GM18498 (cell line): ENCODE results near the gene GDF10.

ENCODE experiments used
- ATAC-seq: cut with Tn5 transposase; IDR thresholded peaks from one replicate; pipeline ENCODE4 v1.9.1; 2021; ENCODE audit warnings: mild to moderate bottlenecking, moderate library complexity; ENCODE audit not compliant: unreplicated experiment

GDF10 gene

DNA sequence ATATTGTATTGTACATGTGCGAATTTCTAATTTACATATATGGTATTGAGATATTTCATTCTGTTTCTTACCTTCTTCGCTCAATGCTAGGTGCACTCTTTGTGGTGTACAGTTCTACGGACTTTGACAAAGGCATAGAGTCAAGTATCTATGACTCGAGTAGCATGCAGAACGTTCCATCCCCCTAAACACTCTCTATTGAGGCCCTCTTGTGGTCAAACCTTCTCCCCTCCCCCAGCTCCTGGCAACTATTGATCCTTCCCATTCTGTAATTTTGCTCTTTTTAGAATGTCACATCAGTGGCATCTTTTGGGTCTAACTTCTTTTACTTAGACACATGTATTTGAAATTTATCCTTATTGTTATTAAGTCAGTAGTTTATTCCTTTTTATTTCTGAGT is 30.7 kb upstream of the GDF10 start:
- ATAC-seq = no peak

DNA sequence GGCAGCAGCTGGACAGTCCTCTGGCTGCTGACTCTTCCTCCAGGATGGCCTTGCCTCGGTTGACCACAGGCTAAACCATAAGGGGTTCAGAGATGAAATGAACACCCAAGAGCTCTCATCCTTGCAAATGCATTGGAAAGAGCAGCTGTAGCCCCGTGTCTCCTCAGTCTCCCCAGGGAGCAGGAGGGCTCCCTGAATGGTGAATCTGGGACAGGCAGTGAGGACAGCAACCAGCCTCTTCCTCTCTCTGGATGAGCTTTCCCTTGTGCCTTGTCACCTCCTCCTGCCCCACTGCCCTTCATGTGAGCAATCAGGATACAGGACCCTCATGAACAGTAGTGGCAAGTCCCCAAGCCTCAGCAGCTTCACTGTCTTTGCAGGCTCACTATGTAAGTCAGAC is 23.9 kb upstream of the GDF10 start:
- ATAC-seq = no peak

DNA sequence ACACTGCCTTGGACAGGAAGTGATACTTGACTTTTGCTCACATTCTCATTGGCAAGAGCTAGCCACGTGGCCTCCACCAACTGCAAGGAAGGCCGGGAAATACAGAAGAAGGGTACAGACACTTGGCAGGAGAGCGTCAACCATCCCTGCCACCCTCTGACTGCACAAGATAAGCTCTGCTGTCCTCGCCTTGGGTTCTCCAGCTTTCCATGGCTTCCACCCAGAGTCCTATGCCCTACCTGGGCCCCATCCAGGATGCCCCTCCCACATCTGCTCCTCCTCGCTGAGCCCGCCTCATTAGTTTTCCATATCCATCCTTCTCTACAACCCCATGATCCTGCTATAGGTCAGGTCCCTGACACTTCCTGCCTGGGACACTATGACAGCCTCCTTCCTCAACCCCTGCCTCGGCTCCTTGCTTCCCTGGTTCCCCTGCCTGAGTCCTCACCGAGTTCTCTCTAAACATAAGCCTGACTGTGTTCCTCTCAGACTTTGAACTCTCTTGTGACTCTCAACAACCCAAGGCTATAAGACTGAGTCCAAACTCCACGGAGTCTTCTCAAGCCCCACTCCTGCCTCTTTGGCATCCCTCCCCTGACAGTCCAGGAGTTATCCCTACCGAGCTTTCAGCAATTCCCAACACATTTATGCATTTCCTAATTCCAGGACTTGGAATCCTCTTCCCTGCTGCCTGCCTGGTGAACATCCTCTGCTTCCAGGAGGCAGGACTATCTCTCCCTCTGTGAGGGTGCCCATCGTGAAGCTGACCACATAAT is 23.2 kb upstream of the GDF10 start:
- no peak for ATAC-seq

DNA sequence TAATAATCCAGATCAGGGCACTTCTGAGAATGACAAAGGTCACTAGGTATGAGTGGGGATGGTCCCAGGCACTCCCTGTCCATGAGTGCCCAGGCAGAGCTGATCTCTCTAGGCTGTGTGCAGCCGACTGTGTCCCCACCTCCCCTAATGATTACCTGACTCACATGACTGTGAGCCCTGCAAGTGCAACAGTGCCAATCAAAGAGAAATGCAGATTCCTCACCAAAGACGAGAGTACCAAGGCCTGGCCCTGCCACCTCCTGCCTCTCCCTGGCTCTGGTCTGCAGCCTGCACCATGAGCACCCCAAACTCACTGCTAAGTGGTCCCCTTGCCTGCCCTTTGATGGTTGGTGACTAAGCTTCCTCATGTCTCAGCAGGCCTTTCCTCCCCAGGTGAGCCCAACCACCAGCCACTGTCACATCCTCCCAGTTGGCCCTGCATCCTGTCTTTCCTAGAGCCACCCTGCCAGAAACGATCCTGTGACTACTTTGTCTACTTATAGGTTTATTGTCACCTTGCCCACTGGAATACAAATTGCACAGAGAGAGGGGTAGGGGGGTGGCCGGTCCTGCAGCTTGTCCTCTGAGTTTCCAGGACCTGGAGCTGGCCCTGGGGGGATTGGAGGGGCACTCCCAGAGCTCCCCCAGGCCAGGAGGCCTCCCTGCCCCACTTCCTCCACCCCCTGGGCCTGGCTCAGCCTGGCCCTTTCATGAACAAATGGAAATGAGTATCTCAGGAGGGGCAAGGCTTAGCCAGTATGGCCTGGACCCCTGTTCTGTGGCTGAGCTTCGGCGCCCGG is 22.4 kb upstream of the GDF10 start:
- no peak for ATAC-seq

DNA sequence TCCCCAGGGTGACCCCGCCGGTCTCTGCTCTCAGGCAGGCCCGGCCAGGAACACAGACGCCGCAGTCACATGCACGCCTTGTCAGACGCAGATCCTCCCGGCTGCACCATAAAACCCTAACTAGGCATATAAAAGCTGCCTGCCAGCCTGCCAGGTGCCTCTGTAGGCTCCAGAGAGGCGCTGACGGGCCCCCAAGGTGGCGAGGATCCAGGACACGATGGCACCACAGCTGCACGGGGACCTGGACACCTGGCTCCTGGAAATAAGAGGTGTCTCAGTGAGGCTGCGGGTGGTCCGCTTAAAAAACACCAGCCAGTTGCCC is 21.9 kb upstream of the GDF10 start:
- no peak for ATAC-seq

DNA sequence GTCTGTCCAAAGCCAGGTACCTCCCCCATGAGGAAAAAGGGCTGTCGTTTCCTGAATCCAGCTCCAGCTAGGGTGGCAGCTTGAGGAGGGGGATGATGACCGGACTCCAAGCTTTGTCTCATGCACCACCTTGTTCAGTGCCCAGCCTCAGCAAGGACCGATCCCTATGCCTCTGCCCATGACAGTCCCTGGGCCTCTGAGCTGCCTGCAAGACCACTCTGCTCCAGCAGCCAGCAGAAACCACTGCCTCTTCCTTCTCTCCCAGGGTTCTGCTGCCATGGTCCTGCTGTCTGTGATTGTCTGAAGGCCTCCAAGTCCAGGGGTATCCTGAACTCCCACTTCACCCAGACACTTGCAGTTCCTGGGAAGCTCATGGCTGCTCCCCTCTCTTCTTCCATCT is 21.3 kb upstream of the GDF10 start:
- ATAC-seq = no peak

DNA sequence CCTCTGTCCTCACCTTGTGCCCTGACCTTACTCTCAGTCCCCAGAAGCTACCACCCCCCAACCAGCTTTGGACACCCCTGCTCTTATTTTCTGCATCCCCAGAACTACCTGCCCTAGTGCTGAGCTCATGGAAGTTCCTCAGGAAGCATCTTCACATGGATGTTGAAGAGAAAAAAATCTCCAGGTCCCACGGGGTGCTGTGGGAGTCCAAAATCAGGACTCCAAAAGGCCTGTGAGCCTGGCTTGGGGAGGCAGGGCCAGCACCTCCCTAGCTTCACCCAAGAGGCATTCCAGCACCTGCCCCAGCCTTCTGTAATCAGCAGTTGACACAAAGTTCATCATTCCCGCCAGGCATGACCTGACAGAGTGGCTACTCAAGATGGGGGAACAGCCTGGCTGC is 20.7 kb upstream of the GDF10 start:
- no peak for ATAC-seq

DNA sequence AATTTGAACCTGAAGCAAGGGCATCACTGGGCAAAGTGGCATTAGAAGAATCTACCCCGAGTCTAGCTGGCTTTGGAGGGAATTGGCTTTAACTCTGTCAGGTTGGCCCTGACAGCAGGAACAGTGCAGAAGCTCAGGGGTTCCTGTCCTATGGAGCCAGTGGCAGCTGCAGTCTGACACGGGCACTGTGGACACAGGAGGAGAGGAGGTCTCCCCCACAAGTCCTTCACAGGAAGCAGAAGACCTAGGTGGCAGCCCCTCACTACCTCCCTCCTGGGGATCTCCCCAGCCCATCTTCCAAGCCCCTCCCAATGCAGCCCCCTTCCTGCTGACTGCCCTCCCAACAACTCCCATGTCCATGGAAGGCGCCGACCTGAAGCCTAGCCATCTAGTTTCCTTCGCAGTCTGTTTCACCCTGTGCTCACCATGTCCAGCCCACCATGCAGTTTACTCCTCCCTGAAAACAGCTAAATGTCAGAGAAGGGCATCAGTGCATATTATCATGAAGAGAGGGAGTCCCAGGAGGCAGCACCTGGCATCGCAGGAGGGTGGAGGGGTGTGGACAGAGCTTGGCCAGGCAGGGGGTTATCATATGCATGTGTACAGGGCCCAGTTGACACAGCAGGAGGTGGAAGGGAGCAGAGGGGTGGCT is 17.9 kb upstream of the GDF10 start:
- ATAC-seq = no peak

DNA sequence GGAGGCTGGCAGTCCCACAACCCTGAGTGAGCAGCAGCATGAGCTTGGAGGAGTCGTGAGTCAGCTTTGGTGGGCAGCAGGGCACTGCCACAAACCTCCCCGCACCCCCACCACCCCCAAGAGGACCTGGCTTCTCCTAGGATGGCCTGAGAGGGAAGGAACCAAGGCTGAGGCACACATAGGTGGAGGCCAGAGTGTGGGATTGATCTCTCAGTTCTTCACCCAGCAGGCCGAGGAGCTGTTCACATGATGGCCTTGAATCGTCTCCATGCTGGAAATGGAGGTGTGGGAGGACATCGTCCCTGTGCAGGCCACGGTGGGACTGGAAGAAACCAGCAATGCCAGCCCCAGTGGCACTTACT is 17.4 kb upstream of the GDF10 start:
- ATAC-seq = no peak

DNA sequence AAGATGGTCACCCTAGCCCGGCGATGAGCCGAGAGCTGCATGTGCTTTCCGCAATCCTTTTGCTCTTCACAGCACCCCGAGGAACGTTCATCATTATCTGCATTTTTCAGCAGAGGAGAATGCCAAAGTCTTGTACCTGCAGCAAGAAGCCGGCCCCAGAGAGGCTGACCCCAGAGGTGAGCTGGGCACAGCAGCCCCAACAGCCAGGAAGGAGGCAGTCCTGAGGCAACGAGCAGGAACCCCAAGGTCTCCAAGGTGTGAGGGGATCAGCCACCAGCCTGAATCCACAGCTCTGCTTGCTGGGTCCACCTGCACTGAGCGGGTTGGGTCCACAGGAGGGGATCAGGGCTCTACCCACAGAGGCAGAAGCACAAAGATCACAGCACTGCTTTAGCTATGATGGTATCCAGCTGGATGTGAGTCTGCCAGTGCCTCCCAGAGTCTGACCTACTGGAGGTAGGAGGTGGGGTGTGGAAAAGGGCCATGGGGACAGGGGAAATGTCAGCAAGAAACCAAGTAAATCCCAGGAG is 16.8 kb upstream of the GDF10 start:
- no peak for ATAC-seq

DNA sequence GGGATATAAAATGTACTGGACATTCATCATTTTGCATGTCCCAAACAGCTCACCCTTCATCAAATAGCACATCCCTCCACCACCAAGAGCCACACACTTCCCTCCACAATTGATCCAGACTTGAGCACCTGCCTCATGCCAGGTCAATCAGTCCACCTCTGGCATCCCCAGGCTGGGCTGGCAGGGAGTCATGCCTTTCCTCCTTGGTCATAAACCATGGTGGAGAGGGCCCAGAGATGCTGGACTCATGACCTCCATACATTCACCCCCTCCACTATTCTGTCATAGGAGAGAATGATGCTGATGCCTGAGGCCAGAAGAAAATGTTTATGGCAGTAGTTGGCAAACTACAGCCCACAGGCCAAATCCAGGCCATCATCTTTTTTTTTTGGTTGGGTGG is 16.1 kb upstream of the GDF10 start:
- no peak for ATAC-seq

DNA sequence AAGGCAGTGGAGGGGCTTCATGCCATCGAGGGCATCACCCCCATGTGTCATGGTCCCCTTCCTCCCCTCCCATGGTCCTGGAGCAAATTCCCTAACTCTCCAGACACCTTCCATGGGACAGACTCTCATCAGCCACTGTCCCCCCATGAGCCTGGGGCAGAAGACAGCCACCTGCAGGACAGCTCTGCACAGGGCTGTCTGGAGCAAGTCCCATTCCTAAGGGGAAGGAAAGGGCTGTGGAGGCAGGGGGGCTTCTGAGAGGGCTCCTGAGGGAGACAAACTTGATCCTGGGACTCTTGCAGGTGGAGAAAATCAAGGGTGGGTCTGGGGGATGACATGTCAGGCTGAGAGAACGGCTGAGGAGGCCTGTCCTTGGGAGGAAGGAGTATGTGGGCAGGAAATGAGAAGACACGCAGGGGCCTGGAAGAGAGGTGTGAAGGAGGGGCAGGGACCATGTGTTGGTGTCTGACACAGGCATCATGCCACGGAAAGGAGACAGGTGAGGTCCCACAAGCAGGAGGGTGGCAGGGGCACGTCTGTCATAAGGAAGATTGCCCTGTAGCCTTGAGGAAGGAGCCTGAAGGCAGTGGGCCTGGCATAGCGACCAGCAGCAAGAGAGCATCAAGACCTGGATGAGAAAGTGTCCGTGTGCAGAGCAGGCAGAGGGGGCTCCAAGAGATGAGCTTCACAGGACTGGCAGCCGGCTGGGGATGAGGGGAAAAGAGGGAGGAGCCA is 14.4 kb upstream of the GDF10 start:
- no peak for ATAC-seq

DNA sequence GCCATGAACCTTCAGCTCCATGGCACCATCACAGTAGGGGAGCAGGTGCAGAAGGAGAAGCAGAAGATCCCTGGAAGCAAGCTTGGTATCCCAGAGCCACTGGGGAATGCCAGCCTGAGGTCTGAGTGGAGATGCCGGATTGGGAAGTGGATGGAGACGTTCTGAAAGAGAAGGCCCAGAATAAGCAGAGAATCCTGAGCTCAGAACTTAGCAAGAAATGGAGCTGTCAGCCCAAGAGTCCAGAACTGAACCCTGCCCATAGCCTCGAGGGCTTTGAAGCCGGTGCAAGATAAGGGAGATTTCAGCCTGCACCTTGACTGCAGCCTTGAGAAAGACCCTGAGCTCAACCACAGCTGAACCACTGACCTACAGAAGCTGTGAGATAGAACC is 13.9 kb upstream of the GDF10 start:
- no peak for ATAC-seq

DNA sequence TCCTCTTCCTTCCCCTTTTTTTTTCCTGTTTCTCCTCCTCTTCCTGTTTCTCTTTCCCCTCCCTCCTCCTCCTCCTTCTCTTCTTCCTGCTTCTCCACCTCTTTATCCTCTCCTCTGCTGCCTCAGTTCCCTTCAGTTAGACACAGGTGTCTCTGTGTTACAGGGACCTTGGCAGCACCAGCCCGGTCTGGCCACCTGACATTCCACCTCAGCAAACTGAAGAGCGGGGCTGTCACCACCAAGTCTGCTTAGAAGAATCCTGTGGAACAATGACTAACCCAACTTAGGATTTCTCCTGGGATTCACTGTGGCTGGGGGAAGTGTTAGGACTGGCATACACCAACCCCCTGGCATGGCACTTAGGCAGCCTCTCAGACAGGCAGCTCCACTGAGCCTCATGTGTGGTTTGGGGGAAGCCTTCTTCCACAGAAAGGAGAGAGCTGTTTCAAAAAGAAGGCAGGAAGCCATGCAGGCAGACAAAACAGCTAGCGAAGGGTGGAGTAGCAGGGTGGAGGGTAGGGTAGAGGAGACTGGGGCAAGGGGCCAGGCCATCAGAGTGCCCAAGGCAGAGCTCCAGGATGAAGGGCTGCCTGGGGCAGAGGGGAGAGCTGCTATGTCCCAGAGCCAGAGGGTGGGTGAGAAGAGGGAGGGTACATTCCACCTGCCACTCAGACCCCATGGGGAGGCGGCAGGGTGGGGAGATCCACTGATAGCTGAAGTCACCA is 13.2 kb upstream of the GDF10 start:
- ATAC-seq = no peak

DNA sequence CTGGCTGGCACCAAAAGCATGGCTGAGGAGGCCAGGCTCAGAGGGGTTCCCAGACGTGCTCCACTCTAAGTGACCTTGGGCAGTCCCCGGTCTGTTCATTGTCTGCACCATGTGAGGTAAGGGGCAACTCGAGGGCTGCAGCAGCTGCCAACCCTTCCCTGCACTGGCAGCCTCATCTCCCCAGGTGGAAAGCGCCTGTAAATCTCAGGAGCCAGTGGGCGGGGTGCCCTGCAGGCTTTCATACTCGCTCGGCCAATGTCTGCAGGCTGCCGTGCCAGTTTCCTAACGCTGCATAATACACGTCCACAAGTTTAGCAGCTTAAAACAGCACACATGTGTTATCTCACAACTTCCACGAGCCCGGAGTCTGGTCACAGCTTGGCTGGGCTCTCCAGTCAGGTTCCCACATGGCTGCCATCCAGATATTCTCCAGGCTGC is 12.6 kb upstream of the GDF10 start:
- no peak for ATAC-seq

DNA sequence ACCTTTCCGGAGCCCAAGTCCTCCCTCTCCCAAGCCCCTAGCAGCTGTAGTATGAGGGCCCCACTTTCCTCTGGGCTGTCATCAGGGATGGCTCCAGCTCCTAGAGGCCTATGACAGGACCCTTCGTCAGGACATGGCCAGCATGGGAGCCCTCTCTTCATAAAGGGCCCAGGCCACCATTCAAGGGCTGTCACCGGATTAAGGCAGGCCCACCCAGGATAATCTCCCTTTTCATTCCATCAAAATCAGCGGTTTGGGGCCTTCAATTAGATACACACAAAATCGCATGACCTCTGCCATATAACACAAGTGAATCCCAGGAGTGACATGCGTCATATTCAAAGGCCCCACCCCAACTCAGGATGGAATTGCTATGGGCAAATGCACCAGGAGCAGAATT is 12.2 kb upstream of the GDF10 start:
- ATAC-seq = no peak

DNA sequence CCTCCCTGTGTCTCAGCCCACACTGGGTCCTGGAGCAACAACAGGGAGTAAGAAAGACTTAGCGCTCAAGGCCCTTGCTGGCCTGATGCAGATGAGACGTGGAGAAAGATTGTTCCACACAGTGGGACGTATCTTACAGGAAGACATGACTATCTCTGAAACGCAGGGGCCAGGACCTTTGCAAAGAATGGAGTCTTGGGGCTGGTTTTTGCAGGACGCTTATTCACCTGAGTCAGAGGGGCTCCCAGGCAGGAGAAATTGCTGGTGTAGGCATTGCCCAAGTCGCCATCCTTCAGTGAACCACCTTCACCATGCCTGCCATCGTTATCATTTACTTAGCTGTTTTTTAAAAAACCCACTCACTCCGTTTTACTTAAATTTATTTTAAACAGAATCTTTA is 11.8 kb upstream of the GDF10 start:
- no peak for ATAC-seq

DNA sequence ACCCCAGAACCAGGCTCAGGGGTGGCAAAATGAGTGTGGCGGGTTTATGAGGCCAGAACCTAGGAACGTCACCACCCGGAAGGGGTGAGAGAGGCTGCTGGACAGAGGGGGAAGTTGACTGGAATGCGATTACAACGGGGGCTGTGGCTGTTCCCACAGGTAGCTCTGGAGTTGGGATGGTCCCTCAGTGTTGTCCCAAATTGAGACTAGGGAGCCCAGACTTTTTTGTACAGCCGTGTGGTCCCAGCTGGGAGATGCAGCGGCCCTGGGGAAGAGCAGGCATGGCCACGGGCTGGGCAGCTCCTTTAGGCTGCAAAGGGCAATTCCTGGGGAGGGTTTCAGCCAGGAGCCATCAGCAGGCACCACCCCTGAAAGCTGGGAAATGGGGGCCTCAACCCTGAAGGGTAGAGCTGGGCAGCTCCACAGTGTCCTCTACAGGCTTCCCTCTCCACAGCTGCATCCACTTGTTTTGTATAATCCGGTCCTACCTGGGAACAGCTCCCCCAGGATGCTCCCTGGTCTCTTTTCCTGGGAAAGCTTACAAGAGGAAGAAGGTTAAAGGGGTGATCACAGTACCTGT is 11.0 kb upstream of the GDF10 start:
- no peak for ATAC-seq

DNA sequence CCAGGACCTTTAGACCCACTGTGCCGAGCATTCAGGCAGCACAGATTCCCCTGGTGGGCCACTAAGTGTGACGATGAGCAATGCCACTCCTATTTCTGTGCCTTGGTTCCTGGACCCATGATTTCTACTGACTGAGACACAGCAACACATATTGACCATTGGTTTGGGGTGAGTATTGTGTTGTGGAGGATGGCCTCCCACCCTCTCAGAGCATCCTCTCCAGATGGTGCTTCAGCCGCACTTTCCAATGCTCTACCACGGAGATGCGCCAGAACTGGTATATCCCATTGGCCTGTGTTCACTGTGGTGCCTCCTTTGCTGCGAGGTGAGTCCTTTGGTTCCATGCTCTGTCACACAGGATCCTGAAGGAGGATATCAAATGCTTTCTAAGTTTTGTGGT is 10.1 kb upstream of the GDF10 start:
- no peak for ATAC-seq

DNA sequence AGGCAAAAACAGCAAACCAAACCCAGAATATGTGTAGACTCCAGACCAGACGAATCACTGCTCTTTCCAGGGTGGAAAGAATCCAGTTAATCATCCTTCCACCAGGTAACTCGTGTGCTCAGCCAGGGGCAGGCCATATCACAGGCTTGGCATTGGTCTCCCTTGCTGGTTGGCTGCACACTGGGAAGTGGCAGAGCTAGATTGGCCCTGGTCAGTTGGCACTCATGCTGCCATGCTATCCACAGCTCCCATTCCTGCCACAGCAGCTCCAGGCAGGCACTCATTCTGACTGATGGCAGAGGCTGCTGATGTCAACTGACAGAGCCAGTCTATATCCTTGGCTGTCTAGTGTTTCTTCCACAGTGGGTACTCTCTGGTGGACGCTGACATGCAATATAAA is 9.7 kb upstream of the GDF10 start:
- no peak for ATAC-seq
